HCT116 (cell line): ENCODE data around the gene PRLHR. TPM values are rescaled to one million over a fixed set of nuclear protein-coding genes. Genes with fewer than 3 reads are reported as not detected.

Experiments
- ATAC-seq: fragments of 200-7000 bp; cut with Tn5 transposase; 2 replicates; pipeline ENCODE4 v1.9.1; 2020; ENCODE audit warnings: mild to moderate bottlenecking, moderate library complexity
- BruUV-seq: library from RNA; stranded (reverse); fragments of 400-500 nt; replicated peaks from 2 replicates; lab custom pipeline; 2021; lab: Mats Ljungman, UMichigan
- CTCF ChIA-PET: fragments of 300-600 bp; sonication (Branson Sonifier 250); formaldehyde crosslinking; loops from one replicate; lab custom pipeline; 2021; ENCODE audit warnings: antibody characterized with exemption; lab: Charles Lee
- POLR2A ChIA-PET: fragments of 300-600, 350-600 bp; sonication (Branson Sonifier 250); formaldehyde crosslinking; loops from one replicate; lab custom pipeline; 2021; ENCODE audit warnings: antibody characterized with exemption; lab: Charles Lee
- RAD21 ChIA-PET, 2 experiments: fragments of 300-600 bp; sonication (Branson Sonifier 250); formaldehyde crosslinking; loops; one replicate each; lab custom pipeline; 2023; ENCODE audit warnings: low total read pairs in 2 of 2; ENCODE audit not compliant: uncharacterized antibody in 2 of 2, unreplicated experiment in 2 of 2, low non-redundant PET in 1 of 2; lab: Charles Lee
- DNase-seq: peaks from one replicate; pipeline ENCODE4 v3.0.0-alpha.2; 2010; ENCODE audit warnings: low read depth, low spot score
- H2AFZ ChIP-seq: fragments of 200-600 bp; shearing (Covaris generic), sonication (generic); 2 replicates; pipeline ENCODE4 v1.6.1; 2017; ENCODE audit warnings: low read depth, mixed run types, mixed read lengths, antibody characterized with exemption, low read length; ENCODE audit not compliant: poor library complexity, severe bottlenecking
- H3K27ac ChIP-seq: 2 replicates; pipeline ENCODE4 v1.5.1; 2012; ENCODE audit warnings: low read depth, low read length
- H3K27me3 ChIP-seq: fragments of 200-600 bp; sonication (generic); 2 replicates; pipeline ENCODE4 v1.6.1; 2016; ENCODE audit warnings: mixed run types, low read length, mixed read lengths; ENCODE audit not compliant: insufficient read depth
- H3K36me3 ChIP-seq, 2 experiments: fragments of 200-500 bp in 1 of 2; fragments of 200-600 bp in 1 of 2; sonication (Bioruptor generic) in 1 of 2; sonication (generic) in 1 of 2; 2 replicates each; pipeline versions ENCODE4 v1.5.1 to v1.6.1; 2014 to 2016; ENCODE audit warnings: low read length in 2 of 2, inconsistent platforms in 1 of 2, mixed read lengths in 1 of 2, mixed run types in 1 of 2; ENCODE audit not compliant: insufficient read depth in 2 of 2, control insufficient read depth in 1 of 2
- H3K4me1 ChIP-seq, 2 experiments: fragments of 200-600 bp in 1 of 2; sonication (generic) in 1 of 2; 2 replicates each; pipeline versions ENCODE4 v1.5.1 to v1.6.1; 2012 to 2017; ENCODE audit warnings: low read length in 2 of 2, inconsistent platforms in 1 of 2, mild to moderate bottlenecking in 1 of 2, mixed read lengths in 1 of 2, mixed run types in 1 of 2, moderate library complexity in 1 of 2; ENCODE audit not compliant: insufficient read depth in 2 of 2, control insufficient read depth in 1 of 2
- H3K4me2 ChIP-seq: fragments of 200-600 bp; sonication (generic); 2 replicates; pipeline ENCODE4 v1.6.1; 2017; ENCODE audit warnings: mixed run types, low read length, mixed read lengths
- H3K4me3 ChIP-seq, 2 experiments: fragments of 200-600 bp in 1 of 2; sonication (generic) in 1 of 2; replicated peaks in 1 of 2; 2 replicates each; pipeline ENCODE4 v1.5.1; 2011 to 2016; ENCODE audit warnings: low read length in 2 of 2, control low read depth in 1 of 2, low read depth in 1 of 2, mild to moderate bottlenecking in 1 of 2, mixed read lengths in 1 of 2, mixed run types in 1 of 2
- H3K79me2 ChIP-seq: fragments of 200-600 bp; sonication (generic); 2 replicates; pipeline ENCODE4 v1.6.1; 2017; ENCODE audit warnings: mild to moderate bottlenecking, mixed run types, low read length, moderate library complexity, mixed read lengths; ENCODE audit not compliant: insufficient read depth
- H3K9ac ChIP-seq: fragments of 200-600 bp; sonication (generic); 2 replicates; pipeline ENCODE4 v1.6.1; 2016; ENCODE audit warnings: low read length, mixed read lengths
- H3K9me2 ChIP-seq: fragments of 200-600 bp; sonication (generic), shearing (Covaris generic); 2 replicates; pipeline ENCODE4 v1.6.1; 2017; ENCODE audit warnings: mixed run types, mild to moderate bottlenecking, moderate library complexity; ENCODE audit not compliant: insufficient read depth
- H3K9me3 ChIP-seq, 2 experiments: fragments of 200-500 bp in 1 of 2; fragments of 200-600 bp in 1 of 2; sonication (Bioruptor generic) in 1 of 2; sonication (generic) in 1 of 2; 2 replicates each; pipeline ENCODE4 v1.6.1; 2014 to 2017; ENCODE audit warnings: low read length in 2 of 2, mixed read lengths in 2 of 2, inconsistent platforms in 1 of 2, low read depth in 1 of 2, mild to moderate bottlenecking in 1 of 2, mixed run types in 1 of 2, moderate library complexity in 1 of 2; ENCODE audit not compliant: control insufficient read depth in 1 of 2, insufficient read depth in 1 of 2
- H4K20me1 ChIP-seq: fragments of 200-600 bp; sonication (generic), shearing (Covaris generic); 2 replicates; pipeline ENCODE4 v1.6.1; 2017; ENCODE audit warnings: mixed run types, mild to moderate bottlenecking, moderate library complexity; ENCODE audit not compliant: insufficient read depth
- ATF3 ChIP-seq: IDR thresholded peaks from 2 replicates; pipeline ENCODE4 v1.6.1; 2012
- CTCF ChIP-seq, 3 experiments: fragments of 200-600 bp in 1 of 3; sonication (generic) in 1 of 3; IDR thresholded peaks in 2 of 3; conservative IDR thresholded peaks in 1 of 3; 2 replicates each; pipeline ENCODE4 v1.5.1; 2012 to 2017; ENCODE audit warnings: low read depth in 2 of 3, low read length in 2 of 3, antibody characterized with exemption in 1 of 3, borderline replicate concordance in 1 of 3, control low read depth in 1 of 3, mild to moderate bottlenecking in 1 of 3, mixed read lengths in 1 of 3, mixed run types in 1 of 3, moderate library complexity in 1 of 3; ENCODE audit not compliant: insufficient read depth in 1 of 3
- EGR1 ChIP-seq: IDR thresholded peaks from 2 replicates; pipeline ENCODE4 v1.6.1; 2012; ENCODE audit warnings: low read depth
- JUND ChIP-seq: IDR thresholded peaks from 2 replicates; pipeline ENCODE4 v1.6.1; 2012
- RAD21 ChIP-seq: IDR thresholded peaks from 2 replicates; pipeline ENCODE4 v1.6.1; 2012; ENCODE audit warnings: low read depth, mild to moderate bottlenecking
- YY1 ChIP-seq: IDR thresholded peaks from 2 replicates; pipeline ENCODE4 v1.6.1; 2011; ENCODE audit warnings: low read length, low read depth, moderate library complexity, mild to moderate bottlenecking; ENCODE audit not compliant: insufficient replicate concordance; ENCODE audit errors: extremely low read depth
- ZNF274 ChIP-seq: fragments of 200-500 bp; sonication (Bioruptor generic); IDR thresholded peaks from 2 replicates; pipeline ENCODE4 v1.6.1; 2014; ENCODE audit warnings: mild to moderate bottlenecking, low read depth, low read length, inconsistent platforms
- intact Hi-C: fragments of 100-400 bp; cut with micrococcal nuclease; formaldehyde crosslinking; loops from 2 replicates; pipeline ENCODE4 v1.10.0; 2022
- total RNA-seq: library from RNA; stranded (reverse); gene quantifications from one replicate; pipeline ENCODE4 v1.2.1, GENCODE V29; 2021; ENCODE audit not compliant: unreplicated experiment

PRLHR gene
- total RNA-seq, 1 experiment from 2014 or later = not detected

- Histone ChIP-seq H4K20me1 (no peaks in the 10 kb centered on the region), H3K9me2 (no peaks in the 10 kb centered on the region), H3K9me3 (no peaks in the 10 kb centered on the region), H3K9ac (no peak overlapping the region)
- RAD21 ChIA-PET = interaction anchor here (1.0 to 1.4 kb wide), 2 partner anchors 84 to 85 kb away, joined by 3 read pairs; no protein-coding TSS in a partner anchor
- POLR2A ChIA-PET = interaction anchor here (1.2 kb wide), 1 partner anchor 84 kb away, joined by 3 read pairs; no protein-coding TSS in a partner anchor
- TF ChIP-seq EGR1 (no peak), ATF3 (no peak), JUND (no peak), RAD21 (peak; percentile 92), YY1 (peak; percentile 59), CTCF (IDR thresholded peaks at IDR 0.05 in 2 of 3, conservative IDR thresholded peaks at IDR 0.05 in 1 of 3; ENCODE audit: borderline replicate concordance in 1 of 3, insufficient read depth in 1 of 3, low read depth in 2 of 3, low read length in 2 of 3) (peak; percentile 88 to 94 (median 92)), ZNF274 (no peak)
- TF ChIP-seq, all 23 proteins: peak for 3
- peak; percentile 99 for ATAC-seq
- no peaks in the 10 kb centered on the region for H3K79me2 ChIP-seq
- no TSS peak for BruUV-seq
- H2AFZ ChIP-seq = peak overlapping the region; percentile 52
- no peak overlapping the region for H3K27ac ChIP-seq
- intact Hi-C loops = loop anchor here (1.0 to 10.0 kb wide), 3 partner anchors 85 to 1048 kb away; no protein-coding TSS in a partner anchor
- CTCF ChIA-PET = interaction anchor here (0.6 to 4.3 kb wide), 20 partner anchors 8 to 1113 kb away, joined by 3 to 28 read pairs (median 4); no protein-coding TSS in a partner anchor
- no peak overlapping the region for H3K4me3 ChIP-seq
- peaks cover 30% of the 10 kb centered on the region; the same call in 1 of the 2 replicates for H3K27me3 ChIP-seq
- H3K4me1 ChIP-seq = peaks cover 0 to 3% of the 10 kb centered on the region in 2 experiments; a peak in 1 of 4 replicates
- H3K36me3 ChIP-seq = no peaks in the 10 kb centered on the region
- H3K4me2 ChIP-seq = 0 out of 2 replicates have a peak overlapping the region, but pooled peaks have one; percentile 5
- DNase-seq = peak; percentile 63
These were observed 51.6 kb downstream of the PRLHR start for GRCh38 chr10:118543714-118544400.
